Calu3 (cell line): Measurements from ENCODE around the gene SLC29A3. TPM values are rescaled to one million over a fixed set of nuclear protein-coding genes. Genes with fewer than 3 reads are reported as not detected.

Experiments used
- BruUV-seq: library from RNA; stranded (reverse); fragments of 400-500 nt; replicated peaks from 2 replicates; lab custom pipeline; 2021; lab: Mats Ljungman, UMichigan
- CTCF ChIA-PET: fragments of 300-600 bp; sonication (Branson Sonifier 250); formaldehyde crosslinking; loops from one replicate; lab custom pipeline; 2022; ENCODE audit warnings: antibody characterized with exemption; lab: Charles Lee
- DNase-seq: peaks from one replicate; pipeline ENCODE4 v3.0.0; 2022
- H3K27ac Mint-ChIP-seq: one replicate; pipeline ENCODE4 v1.8.0; 2022; ENCODE audit warnings: mixed read lengths; ENCODE audit not compliant: unreplicated experiment
- H3K27me3 Mint-ChIP-seq: one replicate; pipeline ENCODE4 v1.8.0; 2022; ENCODE audit warnings: mixed read lengths; ENCODE audit not compliant: unreplicated experiment
- H3K36me3 Mint-ChIP-seq: one replicate; pipeline ENCODE4 v1.8.0; 2022; ENCODE audit warnings: mild to moderate bottlenecking, moderate library complexity, mixed read lengths; ENCODE audit not compliant: insufficient read depth, unreplicated experiment
- H3K4me1 Mint-ChIP-seq: one replicate; pipeline ENCODE4 v1.8.0; 2022; ENCODE audit warnings: mild to moderate bottlenecking, low read depth, mixed read lengths; ENCODE audit not compliant: unreplicated experiment
- H3K4me3 Mint-ChIP-seq: one replicate; pipeline ENCODE4 v1.8.0; 2022; ENCODE audit warnings: mild to moderate bottlenecking, low read depth, moderate library complexity, mixed read lengths; ENCODE audit not compliant: unreplicated experiment
- H3K9me3 Mint-ChIP-seq: one replicate; pipeline ENCODE4 v1.8.0; 2022; ENCODE audit warnings: low read depth, mixed read lengths; ENCODE audit not compliant: unreplicated experiment
- CTCF ChIP-seq: fragments of 200-600 bp; IDR thresholded peaks from one replicate; pipeline ENCODE4 v1.8.0; 2022; ENCODE audit warnings: antibody characterized with exemption; ENCODE audit not compliant: unreplicated experiment
- intact Hi-C: fragments of 100-400 bp; cut with micrococcal nuclease; formaldehyde crosslinking; loops from one replicate; pipeline ENCODE4 v1.10.0; 2022; ENCODE audit not compliant: unreplicated experiment
- total RNA-seq: library from RNA; stranded (reverse); gene quantifications from 2 replicates; pipeline ENCODE4 v1.2.3, GENCODE V29; 2022

SLC29A3 gene
- total RNA-seq, 1 experiment from 2014 or later: 5.9 TPM

- CTCF ChIA-PET: interaction anchor here (1.1 to 1.4 kb wide), 2 partner anchors 13 to 52 kb away, joined by 3 to 4 read pairs; no protein-coding TSS in a partner anchor
- DNase-seq: no peak
- H3K27ac Mint-ChIP-seq: no peak overlapping the region
- no TSS peak for BruUV-seq
- no peak overlapping the region for H3K4me3 Mint-ChIP-seq
- no peak for TF ChIP-seq CTCF
- peaks cover 14% of the 10 kb centered on the region for H3K4me1 Mint-ChIP-seq
- intact Hi-C loops: no loop called here
- H3K9me3 Mint-ChIP-seq: no peaks in the 10 kb centered on the region
- H3K36me3 Mint-ChIP-seq: peaks cover under 1% of the 10 kb centered on the region
- peaks cover 13% of the 10 kb centered on the region for H3K27me3 Mint-ChIP-seq
Measured at GRCh38 chr10:71371750-71372166, 52.7 kb downstream of the SLC29A3 start.

- CTCF ChIA-PET: interaction anchor here (0.6 to 1.1 kb wide), 2 partner anchors 9 to 86 kb away, joined by 3 to 5 read pairs; no protein-coding TSS in a partner anchor
- H3K9me3 Mint-ChIP-seq: no peaks in the 10 kb centered on the region
- no peak overlapping the region for H3K4me3 Mint-ChIP-seq
- no peak overlapping the region for H3K27ac Mint-ChIP-seq
- TF ChIP-seq CTCF: no peak
- H3K4me1 Mint-ChIP-seq: peaks cover 13% of the 10 kb centered on the region
- peaks cover 6% of the 10 kb centered on the region for H3K36me3 Mint-ChIP-seq
- BruUV-seq: no TSS peak
- no peak for DNase-seq
- intact Hi-C loops: no loop called here
- H3K27me3 Mint-ChIP-seq: peaks cover 13% of the 10 kb centered on the region
Measured at GRCh38 chr10:71372882-71373495, 53.9 kb downstream of the SLC29A3 start.

- peaks cover 25% of the 10 kb centered on the region for H3K4me1 Mint-ChIP-seq
- H3K4me3 Mint-ChIP-seq: no peak overlapping the region
- BruUV-seq: no TSS peak
- peaks cover 3% of the 10 kb centered on the region for H3K27me3 Mint-ChIP-seq
- no peak for DNase-seq
- no peak overlapping the region for H3K27ac Mint-ChIP-seq
- intact Hi-C loops: no loop called here
- no peaks in the 10 kb centered on the region for H3K9me3 Mint-ChIP-seq
- no peak for TF ChIP-seq CTCF
- H3K36me3 Mint-ChIP-seq: peaks cover 6% of the 10 kb centered on the region
- CTCF ChIA-PET: interaction anchor here (0.6 kb wide), 1 partner anchor 161 kb away, joined by 4 read pairs; no protein-coding TSS in a partner anchor
Measured at GRCh38 chr10:71374481-71375233, 55.6 kb downstream of the SLC29A3 start.

GRCh38 chr10:71375952-71376351 lies 56.9 kb downstream of the SLC29A3 start:
- no peak for DNase-seq
- Mint-ChIP-seq H3K27ac (no peak overlapping the region), H3K36me3 (peaks cover 6% of the 10 kb centered on the region), H3K4me3 (no peak overlapping the region), H3K27me3 (no peaks in the 10 kb centered on the region), H3K9me3 (no peaks in the 10 kb centered on the region), H3K4me1 (peaks cover 25% of the 10 kb centered on the region)
- BruUV-seq: no TSS peak
- CTCF ChIA-PET: interaction anchor here (1.0 to 3.3 kb wide), 3 partner anchors 36 to 57 kb away, joined by 4 to 27 read pairs (median 4); partner anchors contain the start of gene SLC29A3
- intact Hi-C loops: loop anchor here (2.0 kb wide), 1 partner anchor 57 kb away; the partner anchor contains the start of gene SLC29A3
- TF ChIP-seq CTCF: no peak
